ENCODE results near the gene EXOC2.

GRCh38 chr6:603265-603664 is 89.7 kb downstream of the EXOC2 start:
- TF ChIP-seq CTCF (IDR thresholded peaks at IDR 0.05) = no peak
- TF ChIP-seq EP300 (IDR thresholded peaks at IDR 0.05; ENCODE audit: low read depth) = no peak
- TF ChIP-seq POLR2A (IDR thresholded peaks at IDR 0.05) = no peak

Measured in transverse colon (tissue), 3 donors.